ENCODE measurements around the gene GPAM. TPM values are rescaled to one million over a fixed set of nuclear protein-coding genes. Genes with fewer than 3 reads are reported as not detected.

The GPAM gene
- total RNA-seq, 1 experiment from 2014 or later, result 12.2 TPM

GRCh38 chr10:112191791-112192190 lies 8.2 kb upstream of the GPAM start:
- ChIA-PET CTCF (no interaction called here), POLR2A (interaction anchor here (0.6 kb wide), 1 partner anchor 247 kb away, joined by 11 read pairs; no protein-coding TSS in a partner anchor)
- TF ChIP-seq AR (CRISPR knock-in tag; IDR thresholded peaks at IDR 0.05), result no peak
- TF ChIP-seq MLX (CRISPR knock-in tag; IDR thresholded peaks at IDR 0.05), result no peak
- no peak for TF ChIP-seq NR1H2 (CRISPR knock-in tag; IDR thresholded peaks at IDR 0.05)
- TF ChIP-seq MAX (CRISPR knock-in tag; IDR thresholded peaks at IDR 0.05), result no peak
- TF ChIP-seq ZNF138 (CRISPR knock-in tag; conservative IDR thresholded peaks at IDR 0.05), result no peak
- no peak for TF ChIP-seq HMGA2 (CRISPR knock-in tag; IDR thresholded peaks at IDR 0.05)
- no peak for TF ChIP-seq NFE2L1 (CRISPR knock-in tag; IDR thresholded peaks at IDR 0.05)
- TF ChIP-seq ERG (CRISPR knock-in tag; IDR thresholded peaks at IDR 0.05), result no peak
- no peak for TF ChIP-seq FOXK1 (CRISPR knock-in tag; IDR thresholded peaks at IDR 0.05)
- no peak for TF ChIP-seq OVOL2 (CRISPR knock-in tag; IDR thresholded peaks at IDR 0.05; ENCODE audit: borderline replicate concordance)
- TF ChIP-seq CREM (CRISPR knock-in tag; IDR thresholded peaks at IDR 0.05), result no peak
- TF ChIP-seq MYBL2 (CRISPR knock-in tag; IDR thresholded peaks at IDR 0.05), result no peak
- TF ChIP-seq ATF2 (CRISPR knock-in tag; IDR thresholded peaks at IDR 0.05; ENCODE audit: borderline replicate concordance, low read depth), result no peak
- TF ChIP-seq ZNF232 (CRISPR knock-in tag; IDR thresholded peaks at IDR 0.05), result no peak
- no peak for TF ChIP-seq TP53 (CRISPR knock-in tag; IDR thresholded peaks at IDR 0.05)
- TF ChIP-seq PRDM15 (CRISPR knock-in tag; IDR thresholded peaks at IDR 0.05), result no peak
- TF ChIP-seq MXD4 (CRISPR knock-in tag; IDR thresholded peaks at IDR 0.05; ENCODE audit: borderline replicate concordance), result no peak
- TF ChIP-seq JUN (CRISPR knock-in tag; IDR thresholded peaks at IDR 0.05), result no peak
- Mint-ChIP-seq H3K36me3 (no peaks in the 10 kb centered on the region), H3K9me3 (peaks cover 13% of the 10 kb centered on the region), H3K4me1 (no peaks in the 10 kb centered on the region), H3K27me3 (ENCODE audit: low read depth) (peaks cover 4% of the 10 kb centered on the region; the same call in 1 of the 2 replicates), H3K4me3 (no peak overlapping the region), H3K27ac (no peak overlapping the region)
- no peak for ATAC-seq
- no peak for DNase-seq (ENCODE audit: low spot score)

Measured in WTC11 (cell line).